SK-N-SH (cell line): ENCODE measurements around the gene PWP2. TPM values are rescaled to one million over a fixed set of nuclear protein-coding genes. Genes with fewer than 3 reads are reported as not detected.
A peak's percentile ranks its signal among the peaks of the same experiment; 100 is the strongest.
"Not testable (repeated sequence)": the region's sequence is repeated elsewhere in the genome, so short reads cannot be mapped to it uniquely, and the experiment has no call there.

Experiments
- CTCF ChIA-PET: fragments of 300-600, 350-600 bp; formaldehyde crosslinking; extraction: SDS; loops from one replicate; lab custom pipeline; 2021; lab: Yijun Ruan, JAX
- POLR2A ChIA-PET: fragments of 350-600 bp; sonication (Branson Sonifier 250); formaldehyde crosslinking; extraction: SDS; loops from one replicate; lab custom pipeline; 2020; ENCODE audit warnings: antibody characterized with exemption, inconsistent platforms; lab: Yijun Ruan, JAX
- DNase-seq: peaks from one replicate; pipeline ENCODE4 v3.0.0; 2012
- H2AFZ ChIP-seq: fragments of 200-600 bp; sonication (generic); 2 replicates; pipeline ENCODE4 v1.8.1; 2016; ENCODE audit warnings: antibody characterized with exemption, mild to moderate bottlenecking, low read depth
- H3F3A ChIP-seq: fragments of 200-600 bp; sonication (generic); replicated peaks from 2 replicates; pipeline ENCODE3; 2016; ENCODE audit warnings: antibody characterized with exemption, mild to moderate bottlenecking; ENCODE audit not compliant: insufficient read depth
- H3K27ac ChIP-seq, 2 experiments: fragments of 200-500 bp in 1 of 2; fragments of 200-600 bp in 1 of 2; sonication (Bioruptor generic) in 1 of 2; sonication (generic), shearing (Covaris generic) in 1 of 2; 2 replicates each; pipeline versions ENCODE4 v1.5.1 to v1.6.1; 2014 to 2016; ENCODE audit warnings: low read depth in 2 of 2, inconsistent platforms in 1 of 2, low read length in 1 of 2, mild to moderate bottlenecking in 1 of 2, mixed read lengths in 1 of 2
- H3K27me3 ChIP-seq: fragments of 200-600 bp; sonication (generic), shearing (Covaris generic); 2 replicates; pipeline ENCODE4 v1.6.1; 2016; ENCODE audit warnings: mixed run types; ENCODE audit not compliant: insufficient read depth
- H3K36me3 ChIP-seq, 2 experiments: fragments of 200-500 bp in 1 of 2; fragments of 200-600 bp in 1 of 2; sonication (Bioruptor generic) in 1 of 2; sonication (generic) in 1 of 2; replicated peaks in 1 of 2; 2 replicates each; pipeline versions ENCODE3 to v1.5.1; 2014 to 2016; ENCODE audit warnings: low read length in 1 of 2, mild to moderate bottlenecking in 1 of 2; ENCODE audit not compliant: insufficient read depth in 2 of 2, control insufficient read depth in 1 of 2
- H3K4me1 ChIP-seq, 2 experiments: fragments of 200-500 bp in 1 of 2; fragments of 200-600 bp in 1 of 2; sonication (Bioruptor generic) in 1 of 2; sonication (generic), shearing (Covaris generic) in 1 of 2; 2 replicates each; pipeline versions ENCODE4 v1.5.1 to v1.6.1; 2014 to 2016; ENCODE audit warnings: low read depth in 1 of 2, low read length in 1 of 2, mixed run types in 1 of 2; ENCODE audit not compliant: insufficient read depth in 2 of 2, control insufficient read depth in 1 of 2
- H3K4me2 ChIP-seq: fragments of 200-600 bp; sonication (generic), shearing (Covaris generic); 2 replicates; pipeline ENCODE4 v1.6.1; 2017; ENCODE audit warnings: mixed run types
- H3K4me3 ChIP-seq, 2 experiments: fragments of 200-500 bp in 1 of 2; fragments of 200-600 bp in 1 of 2; sonication (Bioruptor generic) in 1 of 2; sonication (generic), shearing (Covaris generic) in 1 of 2; 2 replicates each; pipeline versions ENCODE4 v1.5.1 to v1.8.1; 2014 to 2016; ENCODE audit warnings: low read depth in 2 of 2, inconsistent platforms in 1 of 2, low read length in 1 of 2, mild to moderate bottlenecking in 1 of 2, mixed read lengths in 1 of 2, moderate library complexity in 1 of 2
- H3K79me2 ChIP-seq: fragments of 200-600 bp; sonication (generic); 2 replicates; pipeline ENCODE4 v1.8.1; 2017; ENCODE audit warnings: mild to moderate bottlenecking; ENCODE audit not compliant: insufficient read depth
- H3K9ac ChIP-seq: fragments of 200-600 bp; sonication (generic); 2 replicates; pipeline ENCODE4 v1.6.1; 2017; ENCODE audit warnings: mixed run types
- H3K9me2 ChIP-seq: fragments of 200-600 bp; sonication (generic); 2 replicates; pipeline ENCODE4 v1.6.1; 2017; ENCODE audit warnings: mixed run types
- H3K9me3 ChIP-seq: fragments of 200-600 bp; sonication (generic); 2 replicates; pipeline ENCODE4 v1.6.1; 2017; ENCODE audit warnings: mixed run types, mild to moderate bottlenecking, moderate library complexity
- H4K20me1 ChIP-seq: fragments of 200-600 bp; sonication (generic); 2 replicates; pipeline ENCODE4 v1.6.1; 2017; ENCODE audit warnings: mild to moderate bottlenecking, mixed run types; ENCODE audit not compliant: insufficient read depth
- CTCF ChIP-seq: fragments of 200-600 bp; sonication (generic); IDR thresholded peaks from 2 replicates; pipeline ENCODE4 v1.6.1; 2017; ENCODE audit warnings: antibody characterized with exemption, mild to moderate bottlenecking, moderate library complexity
- EZH2phosphoT487 ChIP-seq: fragments of 200-600 bp; sonication (generic); IDR thresholded peaks from 2 replicates; pipeline ENCODE4 v1.6.1; 2017; ENCODE audit warnings: low read depth, mixed run types, mild to moderate bottlenecking, antibody characterized with exemption, moderate library complexity, borderline replicate concordance
- FOXJ3 ChIP-seq: sonication (generic); formaldehyde crosslinking; IDR thresholded peaks from 2 replicates; pipeline ENCODE4 v1.5.1; 2020; ENCODE audit warnings: mild to moderate bottlenecking, missing genetic modification reagents
- FOXM1 ChIP-seq: IDR thresholded peaks from 2 replicates; pipeline ENCODE4 v1.4.0; 2012; ENCODE audit warnings: low read depth, mild to moderate bottlenecking
- MAX ChIP-seq: IDR thresholded peaks from 2 replicates; pipeline ENCODE4 v1.4.0; 2012; ENCODE audit warnings: low read depth
- MEF2A ChIP-seq: IDR thresholded peaks from 2 replicates; pipeline ENCODE4 v1.4.0; 2012; ENCODE audit warnings: low read depth, borderline replicate concordance
- MXI1 ChIP-seq: IDR thresholded peaks from 2 replicates; pipeline ENCODE4 v1.6.1; 2012; ENCODE audit warnings: mild to moderate bottlenecking, low read depth, low read length, improper control_type of control experiment
- NRF1 ChIP-seq: IDR thresholded peaks from 2 replicates; pipeline ENCODE4 v1.6.1; 2012; ENCODE audit warnings: low read depth, mild to moderate bottlenecking, low read length
- POLR2AphosphoS5 ChIP-seq: IDR thresholded peaks from 2 replicates; pipeline ENCODE4 v1.6.1; 2012; ENCODE audit warnings: low read depth, low read length
- RCOR1 ChIP-seq: fragments of 150-350 bp; IDR thresholded peaks from 2 replicates; pipeline ENCODE4 v1.6.1; 2017; ENCODE audit warnings: antibody characterized with exemption, low read length
- RFX5 ChIP-seq: IDR thresholded peaks from 2 replicates; pipeline ENCODE4 v1.6.1; 2012; ENCODE audit warnings: mild to moderate bottlenecking, improper control_type of control experiment, low read length
- RXRA ChIP-seq: IDR thresholded peaks from 2 replicates; pipeline ENCODE4 v1.4.0; 2012; ENCODE audit warnings: low read depth, mild to moderate bottlenecking, borderline replicate concordance
- SMC3 ChIP-seq: IDR thresholded peaks from 2 replicates; pipeline ENCODE4 v1.6.1; 2012; ENCODE audit warnings: low read depth, low read length, improper control_type of control experiment
- TAF1 ChIP-seq: IDR thresholded peaks from 2 replicates; pipeline ENCODE4 v1.6.1; 2012; ENCODE audit warnings: low read depth, mild to moderate bottlenecking, low read length, moderate library complexity, borderline replicate concordance
- TCF12 ChIP-seq: IDR thresholded peaks from 2 replicates; pipeline ENCODE4 v1.4.0; 2012
- TEAD4 ChIP-seq: IDR thresholded peaks from 2 replicates; pipeline ENCODE4 v1.4.0; 2012; ENCODE audit warnings: mild to moderate bottlenecking, borderline replicate concordance; ENCODE audit not compliant: insufficient read depth
- USF1 ChIP-seq: IDR thresholded peaks from 2 replicates; pipeline ENCODE4 v1.4.0; 2012; ENCODE audit warnings: low read depth, borderline replicate concordance
- YY1 ChIP-seq: IDR thresholded peaks from 2 replicates; pipeline ENCODE4 v1.4.0; 2012; ENCODE audit warnings: low read depth, mild to moderate bottlenecking
- ZBTB33 ChIP-seq: IDR thresholded peaks from 2 replicates; pipeline ENCODE4 v1.4.0; 2012; ENCODE audit warnings: low read depth, borderline replicate concordance
- WGBS: methylation state at CpG from one replicate; pipeline ENCODE4 v1.1.6; 2017; ENCODE audit warnings: low lambda C conversion rate; 5-methylcytosine and 5-hydroxymethylcytosine counted together
- polyA plus RNA-seq, 3 experiments: library from polyadenylated mRNA; depleted of rRNA; stranded (reverse); fragments of >200 nt; gene quantifications; 2 replicates each; pipeline ENCODE4 v1.2.3, GENCODE V29; 2012

The PWP2 gene
- 6.0 and 6.9 TPM in 2 replicates for polyA plus RNA-seq (2012; rRNA removed)
- 2.5 and 4.2 TPM in 2 replicates for polyA plus RNA-seq (2012; cell fraction: cytosol; rRNA removed)
- polyA plus RNA-seq (2012; cell fraction: nucleus; rRNA removed), result 14.1 and 16.6 TPM in 2 replicates

GRCh38 chr21:44107026-44107501, at the start of gene PWP2:
TSS of gene PWP2 (plus strand) at chr21:44107399. CDS start at chr21:44107417, 18 bp downstream.
- CTCF ChIA-PET, H3K9me2 ChIP-seq, H3K27ac ChIP-seq, DNase-seq, H3K4me2 ChIP-seq, H3K9ac ChIP-seq, H3K27me3 ChIP-seq, H3F3A ChIP-seq, POLR2A ChIA-PET, H4K20me1 ChIP-seq, H3K79me2 ChIP-seq, H3K36me3 ChIP-seq, H3K4me1 ChIP-seq, H2AFZ ChIP-seq, H3K9me3 ChIP-seq: not testable (repeated sequence)
- no CpG with 5 or more reads among the region's 66 CpGs for WGBS
- H3K4me3 ChIP-seq, result peak within 1 kb of the TSS in 1 of 2 experiments; percentile 36; a peak in 2 of 4 replicates
- peak; percentile 47; the same call in 1 of the 2 replicates for TF ChIP-seq MAX
- 0 out of 2 replicates have a peak, but pooled peaks have one; percentile 53 for TF ChIP-seq MXI1

GRCh38 chr21:44057960-44058651, 49.1 kb upstream of the PWP2 start:
- peaks cover 31 to 47% of the 10 kb centered on the region in 2 experiments for H3K36me3 ChIP-seq
- H3K27me3 ChIP-seq, result no peaks in the 10 kb centered on the region
- H4K20me1 ChIP-seq, result no peaks in the 10 kb centered on the region
- DNase-seq, result no peak
- H3F3A ChIP-seq, result no peaks in the 10 kb centered on the region
- ChIA-PET POLR2A (no interaction called here), CTCF (interaction anchor here (1.4 kb wide), 1 partner anchor 11 kb away, joined by 3 read pairs; no protein-coding TSS in a partner anchor)
- H3K79me2 ChIP-seq, result peaks cover 8% of the 10 kb centered on the region
- no peaks in the 10 kb centered on the region for H3K9me2 ChIP-seq
- no peak overlapping the region for H3K4me2 ChIP-seq
- no peak for TF ChIP-seq POLR2AphosphoS5
- no peak for TF ChIP-seq CTCF
- no peak for TF ChIP-seq FOXM1
- TF ChIP-seq SMC3, result no peak
- TF ChIP-seq MXI1, result no peak
- TF ChIP-seq RCOR1, result no peak
- no peak for TF ChIP-seq MEF2A
- no peak for TF ChIP-seq RXRA
- no peak for TF ChIP-seq TAF1
- no peak for TF ChIP-seq FOXJ3 (CRISPR knock-in tag)
- no peak for TF ChIP-seq TCF12
- no peak for TF ChIP-seq NRF1
- no peak for TF ChIP-seq TEAD4
- TF ChIP-seq EZH2phosphoT487, result no peak
- TF ChIP-seq RFX5, result no peak
- TF ChIP-seq ZBTB33, result no peak
- TF ChIP-seq YY1, result no peak
- no peak for TF ChIP-seq USF1
- H2AFZ ChIP-seq, result no peak overlapping the region
- H3K27ac ChIP-seq, result no peak overlapping the region
- H3K4me3 ChIP-seq, result no peak overlapping the region
- 94% methylated on average over 15 of the region's 15 CpGs for WGBS
- no peak overlapping the region for H3K9ac ChIP-seq
- H3K9me3 ChIP-seq, result no peaks in the 10 kb centered on the region
- H3K4me1 ChIP-seq, result no peaks in the 10 kb centered on the region; a peak in 1 of 4 replicates
